ENCODE results near the gene SETD1B.

Gene SETD1B

DNA sequence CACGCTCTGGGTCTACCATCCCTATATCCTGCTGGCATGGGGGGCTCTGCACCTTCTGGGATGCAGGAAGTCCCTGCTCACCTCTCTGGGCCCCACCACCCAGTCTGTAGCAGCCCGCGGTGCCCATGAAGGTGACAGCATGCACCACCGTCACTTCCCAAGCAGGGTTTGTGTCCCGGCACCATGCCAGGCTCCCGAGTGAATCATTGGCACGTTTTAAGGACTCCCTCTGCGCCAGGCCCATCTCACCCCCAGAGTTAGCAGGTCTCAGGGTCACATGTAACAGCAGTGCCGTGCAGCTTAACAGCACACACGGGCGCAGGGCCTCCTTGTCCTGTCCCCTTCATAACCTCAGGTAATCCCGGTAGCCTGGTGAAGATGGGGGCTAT lies 19.9 kb downstream of the SETD1B start:
- H3K4me3 ChIP-seq (ENCODE audit: low read length): no peak overlapping the region
- TF ChIP-seq, protein P1, sequence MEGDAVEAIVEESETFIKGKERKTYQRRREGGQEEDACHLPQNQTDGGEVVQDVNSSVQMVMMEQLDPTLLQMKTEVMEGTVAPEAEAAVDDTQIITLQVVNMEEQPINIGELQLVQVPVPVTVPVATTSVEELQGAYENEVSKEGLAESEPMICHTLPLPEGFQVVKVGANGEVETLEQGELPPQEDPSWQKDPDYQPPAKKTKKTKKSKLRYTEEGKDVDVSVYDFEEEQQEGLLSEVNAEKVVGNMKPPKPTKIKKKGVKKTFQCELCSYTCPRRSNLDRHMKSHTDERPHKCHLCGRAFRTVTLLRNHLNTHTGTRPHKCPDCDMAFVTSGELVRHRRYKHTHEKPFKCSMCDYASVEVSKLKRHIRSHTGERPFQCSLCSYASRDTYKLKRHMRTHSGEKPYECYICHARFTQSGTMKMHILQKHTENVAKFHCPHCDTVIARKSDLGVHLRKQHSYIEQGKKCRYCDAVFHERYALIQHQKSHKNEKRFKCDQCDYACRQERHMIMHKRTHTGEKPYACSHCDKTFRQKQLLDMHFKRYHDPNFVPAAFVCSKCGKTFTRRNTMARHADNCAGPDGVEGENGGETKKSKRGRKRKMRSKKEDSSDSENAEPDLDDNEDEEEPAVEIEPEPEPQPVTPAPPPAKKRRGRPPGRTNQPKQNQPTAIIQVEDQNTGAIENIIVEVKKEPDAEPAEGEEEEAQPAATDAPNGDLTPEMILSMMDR (conservative IDR thresholded peaks at IDR 0.05; ENCODE audit: low read length): no peak
- DNase-seq (ENCODE audit: low read depth): no peak

DNA sequence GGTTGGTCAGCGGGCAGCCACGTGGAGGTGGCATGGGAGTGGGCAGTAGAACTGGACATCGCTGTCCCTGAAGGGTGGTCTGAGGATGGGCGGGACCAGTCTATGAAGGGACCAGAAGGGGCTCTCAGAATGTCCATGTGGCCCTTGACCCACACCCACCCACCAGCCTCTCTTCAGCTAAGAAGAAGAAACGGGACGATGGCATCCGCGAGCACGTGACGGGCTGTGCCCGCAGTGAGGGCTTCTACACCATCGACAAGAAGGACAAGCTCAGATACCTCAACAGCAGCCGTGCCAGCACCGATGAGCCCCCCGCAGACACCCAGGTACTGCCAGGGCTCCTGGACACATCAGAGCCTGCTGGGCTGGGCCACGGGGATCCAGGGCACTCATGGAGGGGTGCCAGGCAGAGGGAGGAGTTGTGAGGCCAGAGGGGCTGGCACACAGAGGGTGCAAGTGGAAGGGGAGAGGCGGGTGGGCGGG lies 21.3 kb downstream of the SETD1B start:
- TF ChIP-seq, protein P1 (conservative IDR thresholded peaks at IDR 0.05; ENCODE audit: low read length): no peak

DNA sequence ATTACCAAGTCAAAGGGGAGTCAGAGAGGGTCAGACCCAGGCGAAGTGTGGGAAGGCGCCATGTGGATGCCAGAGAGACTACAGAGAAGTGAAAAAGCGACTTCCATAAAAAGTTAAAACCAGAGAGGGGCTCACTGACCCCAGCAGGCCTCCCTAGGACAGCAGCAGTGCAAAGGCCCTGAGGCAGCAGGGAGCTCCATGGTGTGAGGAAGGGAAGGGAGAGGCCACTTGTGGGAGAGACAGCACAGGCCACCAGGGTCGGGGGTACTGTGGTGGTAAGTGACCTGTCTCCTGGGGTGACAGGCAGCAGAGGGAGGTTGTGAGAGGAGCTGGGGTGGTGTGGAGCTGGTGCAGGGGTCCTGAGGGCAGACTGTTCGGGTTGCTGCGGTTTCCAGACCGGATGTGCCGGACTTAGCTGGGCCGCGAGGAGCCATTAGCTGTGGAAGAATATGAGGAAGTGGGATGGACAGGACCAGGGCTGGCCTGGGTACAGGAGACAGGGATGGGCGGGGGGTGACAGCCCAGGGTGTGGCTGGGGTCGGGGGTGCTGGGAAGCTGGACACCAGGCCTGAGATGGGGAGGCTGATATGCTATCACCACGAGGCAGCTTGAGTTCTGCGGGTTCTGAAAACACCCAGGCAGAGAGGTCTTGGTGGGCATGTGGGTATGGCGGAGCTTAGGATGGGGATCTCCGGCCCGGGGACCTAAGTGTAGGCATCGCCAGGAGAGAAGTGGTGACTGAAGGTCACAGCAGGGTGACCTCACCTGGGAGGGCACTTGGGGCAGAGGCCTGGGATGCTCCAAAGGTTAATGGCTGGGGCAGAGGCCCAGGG lies 22.7 kb downstream of the SETD1B start:
- H3K4me3 ChIP-seq (ENCODE audit: low read length): no peak overlapping the region
- DNase-seq (ENCODE audit: low read depth): no peak
- TF ChIP-seq, protein P1 (conservative IDR thresholded peaks at IDR 0.05; ENCODE audit: low read length): no peak

More for the DNA sequence above, 21.3 kb downstream of the SETD1B start:
- DNase-seq (ENCODE audit: low read depth): no peak
- H3K4me3 ChIP-seq (ENCODE audit: low read length): no peak overlapping the region

DNA sequence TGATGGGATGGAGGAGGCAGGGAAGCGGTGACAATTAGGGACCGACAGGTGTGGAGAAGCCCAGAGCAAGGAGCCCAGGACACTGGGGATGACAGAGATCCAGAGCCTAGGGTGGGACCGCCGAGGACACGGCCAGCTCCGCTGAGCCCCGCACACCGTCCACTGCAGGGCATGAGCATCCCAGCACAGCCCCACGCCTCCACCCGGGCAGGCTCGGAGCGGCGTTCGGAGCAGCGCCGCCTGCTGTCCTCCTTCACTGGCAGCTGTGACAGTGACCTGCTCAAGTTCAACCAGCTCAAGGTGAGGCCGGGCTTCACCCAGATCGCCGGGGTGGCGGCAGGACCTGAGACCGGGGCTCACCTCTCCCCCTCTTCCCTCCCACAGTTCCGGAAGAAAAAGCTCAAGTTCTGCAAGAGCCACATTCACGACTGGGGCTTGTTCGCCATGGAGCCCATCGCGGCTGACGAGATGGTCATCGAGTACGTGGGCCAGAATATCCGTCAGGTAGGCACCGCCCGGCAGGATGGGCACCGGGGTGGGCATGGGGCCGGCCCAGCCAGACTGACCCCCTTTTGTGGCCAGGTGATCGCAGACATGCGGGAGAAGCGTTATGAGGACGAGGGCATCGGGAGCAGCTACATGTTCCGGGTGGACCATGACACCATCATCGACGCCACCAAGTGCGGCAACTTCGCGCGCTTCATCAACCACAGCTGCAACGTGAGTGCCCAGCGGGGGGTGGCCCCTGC lies 23.7 kb downstream of the SETD1B start:
- H3K4me3 ChIP-seq (ENCODE audit: low read length): no peak overlapping the region
- DNase-seq (ENCODE audit: low read depth): no peak
- TF ChIP-seq, protein P1 (conservative IDR thresholded peaks at IDR 0.05; ENCODE audit: low read length): no peak

DNA sequence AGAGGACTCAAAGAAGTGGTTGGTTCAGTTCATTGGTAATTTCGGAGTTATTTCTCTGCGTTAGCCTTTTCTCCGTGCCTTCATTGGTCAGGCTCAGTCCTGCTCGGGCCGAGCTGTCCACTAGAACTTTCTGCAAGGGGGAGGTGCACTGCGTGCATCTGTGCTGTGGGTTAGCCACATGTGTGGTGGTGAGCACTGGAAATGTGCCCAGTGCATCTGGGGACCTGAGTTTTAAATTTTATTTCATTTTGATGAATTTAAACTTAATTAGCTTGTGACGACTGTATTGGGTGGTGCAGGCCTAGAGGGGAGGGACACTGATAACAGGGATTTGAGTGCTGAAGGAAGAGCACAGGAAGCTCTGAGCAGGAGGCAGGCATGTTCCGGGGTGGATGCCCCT lies 24.5 kb downstream of the SETD1B start:
- DNase-seq (ENCODE audit: low read depth): no peak
- H3K4me3 ChIP-seq (ENCODE audit: low read length): no peak overlapping the region
- TF ChIP-seq, protein P1 (conservative IDR thresholded peaks at IDR 0.05; ENCODE audit: low read length): no peak

DNA sequence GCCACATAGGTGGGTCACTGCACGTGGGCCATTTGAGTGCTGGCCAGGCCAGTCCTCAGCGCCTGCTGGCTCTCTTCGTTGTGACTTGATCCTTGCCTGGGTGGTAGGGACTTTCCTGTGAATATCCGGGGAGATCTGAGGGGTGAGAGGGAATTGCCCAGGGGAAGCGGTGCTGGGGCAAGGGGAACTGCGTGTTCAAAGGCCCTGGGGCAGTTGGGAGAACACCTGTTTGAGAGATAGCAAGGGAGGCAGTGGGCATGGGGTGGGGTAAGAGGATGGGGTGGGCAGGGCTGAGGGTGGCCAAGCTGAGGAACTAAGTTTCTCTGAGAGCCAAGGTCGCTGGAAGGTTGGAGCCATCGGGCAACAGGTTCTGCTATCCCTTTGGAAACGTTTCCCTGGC lies 25.0 kb downstream of the SETD1B start:
- DNase-seq (ENCODE audit: low read depth): no peak
- TF ChIP-seq, protein P1 (conservative IDR thresholded peaks at IDR 0.05; ENCODE audit: low read length): no peak
- H3K4me3 ChIP-seq (ENCODE audit: low read length): no peak overlapping the region
